Adrenal gland (tissue), 5 donors: ENCODE measurements around the gene ABCB9.

Source experiments
- POLR2A ChIP-seq, 2 donors: fragments of 450-650 bp; IDR thresholded peaks; one replicate each; pipeline ENCODE4 v1.6.1; 2017; ENCODE audit warnings: antibody characterized with exemption in 2 of 2, mild to moderate bottlenecking in 2 of 2, moderate library complexity in 1 of 2
- TF ChIP-seq, protein P1 (sequence below), 6 experiments: fragments of 450-650 bp in 4 of 6; fragments of 200-600 bp in 2 of 6; sonication (generic) in 1 of 6; IDR thresholded peaks; 1 replicate in 5 of 6; 2 replicates in 1 of 6; pipeline versions ENCODE4 v1.5.1 to v1.8.0; 2016 to 2021; ENCODE audit warnings: antibody characterized with exemption in 6 of 6, mild to moderate bottlenecking in 2 of 6, moderate library complexity in 1 of 6
- donor health status: DM: no; HTN: no; CAD: no.

DNA sequence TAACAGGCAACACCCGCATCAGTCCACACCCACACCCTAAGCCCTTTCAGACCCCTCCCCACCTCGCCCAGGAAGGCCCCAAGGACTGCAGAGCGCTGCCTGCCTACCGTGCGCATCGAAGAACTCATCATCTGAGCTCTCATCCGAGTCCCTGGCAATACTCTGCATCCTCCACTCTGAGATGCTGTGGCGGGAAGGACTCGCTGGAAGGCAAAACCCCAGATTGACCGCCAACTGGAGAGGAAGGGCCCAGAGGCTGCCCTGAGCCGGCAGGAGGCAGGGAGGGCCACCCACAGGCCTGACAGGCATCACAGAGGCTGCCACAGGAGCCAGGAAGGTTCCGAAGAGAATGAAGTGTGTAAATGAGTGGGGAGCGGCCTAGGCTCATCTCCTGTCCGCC is 38.0 kb upstream of the ABCB9 start:
- TF ChIP-seq, protein P1, sequence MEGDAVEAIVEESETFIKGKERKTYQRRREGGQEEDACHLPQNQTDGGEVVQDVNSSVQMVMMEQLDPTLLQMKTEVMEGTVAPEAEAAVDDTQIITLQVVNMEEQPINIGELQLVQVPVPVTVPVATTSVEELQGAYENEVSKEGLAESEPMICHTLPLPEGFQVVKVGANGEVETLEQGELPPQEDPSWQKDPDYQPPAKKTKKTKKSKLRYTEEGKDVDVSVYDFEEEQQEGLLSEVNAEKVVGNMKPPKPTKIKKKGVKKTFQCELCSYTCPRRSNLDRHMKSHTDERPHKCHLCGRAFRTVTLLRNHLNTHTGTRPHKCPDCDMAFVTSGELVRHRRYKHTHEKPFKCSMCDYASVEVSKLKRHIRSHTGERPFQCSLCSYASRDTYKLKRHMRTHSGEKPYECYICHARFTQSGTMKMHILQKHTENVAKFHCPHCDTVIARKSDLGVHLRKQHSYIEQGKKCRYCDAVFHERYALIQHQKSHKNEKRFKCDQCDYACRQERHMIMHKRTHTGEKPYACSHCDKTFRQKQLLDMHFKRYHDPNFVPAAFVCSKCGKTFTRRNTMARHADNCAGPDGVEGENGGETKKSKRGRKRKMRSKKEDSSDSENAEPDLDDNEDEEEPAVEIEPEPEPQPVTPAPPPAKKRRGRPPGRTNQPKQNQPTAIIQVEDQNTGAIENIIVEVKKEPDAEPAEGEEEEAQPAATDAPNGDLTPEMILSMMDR (IDR thresholded peaks at IDR 0.05), result no peak
- no peak for TF ChIP-seq POLR2A (IDR thresholded peaks at IDR 0.05)
